ENCODE results near the gene KLHL29.
A peak's percentile ranks its signal among the peaks of the same experiment; 100 is the strongest.

The KLHL29 gene

DNA sequence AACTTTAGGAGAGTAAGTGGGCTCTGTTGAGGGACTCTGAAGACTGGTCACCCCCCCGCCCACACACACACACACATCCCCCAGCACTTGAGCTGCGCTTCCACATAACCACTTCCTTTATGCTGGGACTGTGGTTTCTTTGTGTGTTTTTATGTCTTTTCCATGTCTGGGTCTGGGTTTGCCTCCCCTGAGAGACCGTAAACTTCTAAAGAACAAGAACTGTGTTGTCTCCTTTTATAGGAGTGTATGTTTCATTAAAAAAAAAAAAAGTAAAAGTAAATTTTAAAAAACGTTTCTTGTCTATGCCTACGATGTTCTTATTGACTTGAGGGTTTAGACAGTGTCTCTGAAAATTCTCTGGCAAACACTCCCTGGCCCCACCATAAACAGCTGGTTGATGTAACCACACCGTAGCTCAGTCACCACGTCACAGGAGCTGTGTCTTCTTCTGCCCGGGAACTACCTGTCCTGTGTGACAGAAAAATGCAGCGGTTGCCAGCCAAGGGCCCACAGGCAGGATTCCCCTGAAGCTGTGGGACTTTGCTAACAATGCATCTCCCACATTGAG is 68.0 kb downstream of the KLHL29 start:
- DNase-seq: peak; percentile 14 to 31

DNA sequence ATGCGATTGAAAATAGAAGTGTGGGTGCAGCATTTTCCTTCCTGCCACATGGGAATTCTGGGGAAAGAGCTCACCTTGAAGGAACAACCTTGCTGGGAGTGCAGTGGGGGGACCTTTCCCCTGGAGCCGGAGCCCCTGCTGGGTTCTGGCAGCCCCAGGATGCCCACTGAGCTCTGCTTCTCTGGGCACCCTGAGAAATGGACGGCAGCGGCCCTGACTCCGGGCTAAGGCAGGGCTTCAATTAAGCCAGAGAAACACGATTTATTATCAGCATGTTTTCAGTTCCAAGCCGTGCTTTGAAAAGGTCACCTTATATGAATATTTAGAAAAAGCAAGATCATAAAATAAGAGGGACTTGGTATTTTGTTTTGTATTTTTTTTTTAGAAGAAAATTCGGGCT is 68.5 kb downstream of the KLHL29 start:
- no peak for DNase-seq

DNA sequence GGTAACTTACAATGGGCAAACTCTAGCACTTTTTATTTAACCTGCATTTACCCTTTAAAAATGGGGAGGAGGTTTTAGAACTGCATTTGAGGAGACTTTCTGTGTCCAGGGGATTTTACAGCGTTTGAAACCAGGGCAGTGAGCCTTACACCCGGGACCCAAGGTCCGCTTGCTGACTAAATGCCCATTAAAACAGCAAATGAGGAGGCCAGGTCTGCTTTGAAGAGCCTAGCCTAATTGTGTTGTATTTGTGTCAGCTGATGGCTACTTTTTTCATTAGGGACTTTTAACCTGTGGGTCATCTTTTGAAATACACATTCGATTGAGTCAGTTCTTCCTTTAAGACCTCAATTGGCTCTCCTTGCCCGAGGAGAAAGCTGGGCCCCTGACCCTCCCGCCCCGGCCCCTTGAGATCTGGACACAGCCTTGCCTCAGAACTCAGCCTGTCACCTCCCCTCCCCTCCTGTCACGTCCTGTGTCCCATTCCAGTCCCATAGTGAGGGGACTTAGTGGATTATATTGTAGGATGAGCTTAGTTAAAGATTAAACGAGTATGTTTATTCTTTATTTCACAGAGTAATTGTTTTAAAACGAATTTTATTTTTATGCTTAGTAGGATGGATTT is 69.0 kb downstream of the KLHL29 start:
- no peak for DNase-seq

DNA sequence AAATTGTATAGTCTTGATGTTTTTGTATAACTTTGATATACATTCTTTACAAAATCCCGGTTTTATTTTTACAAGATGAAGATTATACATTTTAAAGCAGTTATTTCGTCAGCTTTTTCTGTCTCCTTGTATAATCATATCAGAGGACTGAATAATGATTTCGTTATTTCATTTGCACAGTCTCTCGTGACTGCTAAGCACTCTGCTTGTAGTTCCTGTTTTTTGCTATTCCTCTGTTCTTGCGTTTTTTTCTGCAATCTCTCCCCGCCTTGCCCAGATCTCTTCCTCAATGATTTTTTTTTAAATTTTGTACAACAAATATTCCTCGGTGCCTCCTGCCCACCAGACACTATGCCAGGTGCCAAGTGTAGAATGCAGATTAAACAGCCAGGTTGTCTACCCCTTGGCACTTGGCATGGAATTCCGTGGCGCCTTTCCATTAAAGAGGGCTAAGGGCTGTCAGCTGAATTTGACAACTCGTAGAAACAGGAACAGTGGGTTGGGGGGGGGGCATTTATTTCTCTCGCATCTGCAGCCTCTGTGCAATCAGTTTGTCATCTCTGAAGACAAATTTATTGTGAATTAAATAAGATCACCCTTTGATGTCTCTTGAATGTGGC is 69.6 kb downstream of the KLHL29 start:
- DNase-seq: no peak

DNA sequence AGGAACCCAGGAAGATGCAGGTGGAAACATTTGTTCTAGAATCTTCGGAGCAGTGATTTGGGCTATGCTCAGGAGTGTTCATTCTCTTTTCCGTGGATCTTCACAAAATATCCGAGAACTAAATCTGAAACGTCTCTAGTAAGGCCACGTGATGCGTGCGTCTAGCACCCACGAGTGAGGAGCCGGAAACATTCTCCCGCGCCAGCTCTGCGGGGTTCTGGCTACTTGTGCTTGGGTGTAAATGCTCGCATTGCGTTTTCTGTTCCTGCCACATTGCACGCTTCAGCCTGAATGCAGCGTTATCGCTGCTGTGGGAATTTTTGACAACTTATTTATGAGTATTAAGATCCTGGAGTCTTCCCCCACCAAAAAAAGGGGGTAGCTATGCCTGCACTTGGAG is 71.4 kb downstream of the KLHL29 start:
- DNase-seq: no peak

DNA sequence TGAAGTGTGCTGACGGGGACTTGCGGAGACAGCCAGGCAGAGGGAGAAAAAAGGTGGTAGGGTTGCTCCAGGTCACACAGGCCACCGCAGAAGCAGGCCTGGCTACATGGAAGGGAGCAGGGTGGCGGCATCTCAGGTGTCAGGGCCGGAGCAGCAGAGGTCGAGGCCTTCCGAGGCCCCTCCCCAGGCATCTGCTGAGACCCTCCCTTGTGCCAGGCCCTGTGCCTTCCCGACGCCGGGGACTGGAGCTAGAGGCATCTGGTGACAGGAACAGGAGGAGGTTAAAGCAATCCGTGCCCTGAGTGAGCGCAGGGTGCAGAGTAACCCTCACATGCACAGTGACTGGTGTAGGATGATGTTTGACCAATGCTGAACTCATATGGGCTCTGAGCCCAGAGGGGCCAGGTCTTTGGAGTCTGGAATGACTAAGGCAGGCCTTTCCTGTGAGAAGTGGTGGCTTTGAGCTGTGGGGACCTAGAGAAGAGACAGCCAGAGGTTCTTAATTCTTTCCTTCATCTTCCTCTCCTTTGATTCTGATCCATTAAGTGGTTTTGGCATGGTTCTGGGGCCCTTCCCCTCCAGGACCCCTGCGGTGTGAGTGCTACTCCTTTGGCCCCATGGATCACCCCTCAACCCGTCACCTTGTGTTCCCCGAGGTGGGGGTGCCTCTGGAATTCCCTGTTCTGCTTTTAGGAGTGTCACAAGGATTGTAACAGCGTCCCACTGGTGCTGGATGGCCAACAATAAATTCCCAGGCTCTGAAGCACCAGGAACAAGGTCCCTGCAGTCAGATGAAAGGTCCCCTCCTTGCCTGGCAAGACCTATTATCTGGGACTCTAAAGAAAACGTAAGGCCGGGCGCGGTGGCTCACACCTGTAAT is 72.1 kb downstream of the KLHL29 start:
- no peak for DNase-seq

DNA sequence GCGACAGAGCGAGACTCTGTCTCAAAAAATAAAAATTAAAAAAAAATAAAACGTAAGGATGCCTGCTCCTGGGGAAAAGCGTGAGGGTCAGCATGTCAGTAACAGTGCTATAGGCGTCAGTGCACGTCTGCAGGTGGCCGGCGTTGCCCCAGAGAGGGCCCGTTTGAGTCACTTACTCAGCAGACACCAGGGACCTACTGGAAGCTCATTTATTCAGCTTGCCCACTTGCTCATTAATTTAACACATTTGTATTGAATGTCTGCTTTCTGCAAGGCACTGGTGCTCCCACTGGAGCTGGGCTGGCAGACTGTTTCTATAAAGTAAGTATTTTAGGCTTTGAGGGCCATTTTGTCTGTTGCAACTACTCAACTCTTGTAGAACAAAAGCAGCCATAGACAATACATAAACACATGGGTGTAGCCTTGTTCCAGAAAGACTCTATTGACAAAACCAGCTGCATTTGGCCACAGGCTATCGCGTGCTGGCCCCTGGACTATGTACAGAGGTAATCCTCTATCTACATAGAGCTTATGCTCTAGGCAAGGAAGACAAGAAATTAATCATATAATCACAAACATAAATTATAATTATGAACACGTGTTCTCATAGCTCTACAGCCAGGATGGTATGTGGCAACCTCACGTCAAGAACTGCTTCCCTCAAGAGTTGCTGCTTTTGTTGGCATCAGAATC is 73.2 kb downstream of the KLHL29 start:
- no peak for DNase-seq

DNA sequence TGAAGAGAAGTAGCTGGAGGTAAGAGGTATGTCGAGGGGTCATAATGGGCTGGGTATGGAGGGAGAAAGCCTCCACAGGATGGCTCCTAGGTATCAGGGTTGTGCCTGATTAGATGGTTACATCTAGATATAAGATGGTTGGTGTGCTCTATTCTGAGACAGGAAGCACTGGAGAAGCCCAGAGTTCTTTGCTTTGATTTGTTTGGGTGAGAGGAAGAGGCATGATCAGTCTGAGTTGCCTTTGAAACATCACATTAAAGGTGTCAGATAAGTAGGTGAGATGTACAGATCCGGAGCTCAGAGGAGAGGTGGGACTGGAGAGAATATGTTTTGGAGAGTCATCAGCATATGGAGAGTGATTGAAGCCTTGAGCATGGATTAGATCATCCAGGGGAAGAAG is 74.1 kb downstream of the KLHL29 start:
- no peak for DNase-seq

DNA sequence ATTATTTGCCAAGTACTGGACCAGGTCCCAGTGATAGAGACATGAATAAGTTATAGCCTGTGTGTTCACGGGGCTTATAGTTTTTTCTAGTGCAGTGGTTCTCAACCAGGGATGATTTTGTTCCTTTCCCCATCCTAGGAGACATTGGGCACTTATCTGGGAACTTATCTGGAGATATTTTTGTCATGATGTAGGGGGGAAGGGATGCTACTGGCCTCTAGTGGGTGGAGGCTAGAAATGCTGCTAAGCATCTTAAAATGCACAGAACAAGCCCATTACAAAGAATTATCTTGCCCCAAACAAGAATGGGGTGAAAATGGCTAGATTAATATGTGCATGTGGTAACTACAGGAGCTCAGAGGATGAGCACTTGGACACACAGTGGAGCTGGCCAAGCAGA is 75.2 kb downstream of the KLHL29 start:
- no peak for DNase-seq

DNA sequence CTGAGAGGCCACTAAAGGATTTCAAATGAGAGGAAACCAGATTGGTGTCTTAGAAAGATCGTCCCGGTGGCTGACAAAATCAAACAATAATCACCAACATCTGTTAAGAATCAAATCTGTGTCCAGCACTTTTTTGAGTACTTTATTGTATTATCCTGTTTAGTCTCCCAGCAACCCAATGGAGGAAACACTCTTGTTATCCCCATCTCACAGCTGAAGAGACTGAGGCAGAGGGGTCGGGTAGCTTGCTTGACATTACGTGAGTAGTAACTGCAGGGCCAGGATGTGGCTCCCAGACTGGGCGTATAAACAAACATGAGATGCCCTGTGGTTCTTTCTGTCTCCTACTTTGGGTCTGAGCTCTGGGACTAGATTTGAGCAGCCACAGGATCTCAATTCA is 76.0 kb downstream of the KLHL29 start:
- no peak for DNase-seq

DNA sequence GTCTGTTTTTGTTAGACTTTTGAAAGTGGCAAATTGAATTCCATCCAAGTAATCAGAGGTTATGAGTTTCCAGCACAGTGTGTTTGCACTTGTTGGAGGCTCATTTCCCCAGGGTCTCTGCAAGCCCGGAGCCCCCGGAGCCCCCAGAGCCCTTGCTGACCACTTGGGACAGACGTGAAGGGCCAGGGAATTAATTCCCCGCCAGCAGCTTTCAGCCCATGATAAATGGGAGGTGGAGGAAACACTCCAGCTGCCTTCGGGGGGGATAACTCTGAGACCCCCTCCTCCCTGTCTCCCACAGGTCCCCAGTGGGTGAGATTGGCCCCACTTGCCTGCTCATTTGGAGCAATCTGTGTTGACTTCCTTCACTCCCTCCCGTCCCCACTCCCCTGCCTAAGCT is 79.2 kb downstream of the KLHL29 start:
- no peak for DNase-seq

DNA sequence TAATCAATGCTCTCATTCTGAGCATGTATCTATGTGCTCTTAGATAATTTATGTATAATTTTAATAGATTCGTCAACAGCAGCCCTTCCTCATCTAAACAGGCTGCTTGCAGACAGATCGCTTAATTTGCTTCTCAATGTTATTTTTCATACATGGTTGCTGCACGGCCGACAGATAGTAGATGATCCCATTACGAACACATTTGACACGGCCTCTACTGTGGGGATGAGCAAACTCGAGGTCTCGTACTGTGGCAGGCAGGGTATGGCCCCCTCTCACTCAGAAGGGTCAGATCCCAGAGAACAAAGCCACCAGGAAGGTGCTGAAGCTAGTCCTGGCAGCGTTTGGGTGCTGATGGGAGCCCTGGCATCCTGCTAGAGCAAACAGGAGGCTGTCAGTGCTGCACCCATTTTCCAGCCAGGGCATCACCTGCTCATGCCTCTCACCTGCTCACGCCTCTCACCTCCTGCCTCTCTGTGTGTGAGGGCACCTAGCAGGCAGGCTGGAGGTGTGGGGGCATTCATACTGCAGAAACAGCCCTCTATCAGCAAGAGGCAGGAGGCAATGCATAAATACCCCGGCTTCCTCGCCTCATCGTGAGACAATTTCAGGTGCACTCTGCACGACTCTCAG is 80.0 kb downstream of the KLHL29 start:
- no peak for DNase-seq

DNA sequence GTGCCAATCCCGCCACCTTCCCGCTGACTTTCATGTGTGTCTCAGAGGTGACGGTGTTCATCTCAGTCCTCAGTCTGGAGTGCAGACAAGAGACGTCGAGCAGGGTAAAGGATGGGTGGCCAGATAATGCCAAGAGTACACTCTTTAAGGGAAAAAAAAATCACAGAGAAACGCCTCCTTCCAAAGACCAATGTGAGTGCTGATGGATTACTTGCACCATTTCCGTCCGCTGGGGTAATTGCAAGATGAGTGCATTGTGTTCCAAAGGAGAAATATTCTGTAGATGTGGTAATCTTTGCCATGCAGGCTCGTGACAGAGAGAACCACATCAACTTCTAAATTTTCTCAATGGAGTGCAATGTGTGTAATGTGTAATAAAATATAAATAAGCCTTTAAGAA is 81.0 kb downstream of the KLHL29 start:
- DNase-seq: no peak

DNA sequence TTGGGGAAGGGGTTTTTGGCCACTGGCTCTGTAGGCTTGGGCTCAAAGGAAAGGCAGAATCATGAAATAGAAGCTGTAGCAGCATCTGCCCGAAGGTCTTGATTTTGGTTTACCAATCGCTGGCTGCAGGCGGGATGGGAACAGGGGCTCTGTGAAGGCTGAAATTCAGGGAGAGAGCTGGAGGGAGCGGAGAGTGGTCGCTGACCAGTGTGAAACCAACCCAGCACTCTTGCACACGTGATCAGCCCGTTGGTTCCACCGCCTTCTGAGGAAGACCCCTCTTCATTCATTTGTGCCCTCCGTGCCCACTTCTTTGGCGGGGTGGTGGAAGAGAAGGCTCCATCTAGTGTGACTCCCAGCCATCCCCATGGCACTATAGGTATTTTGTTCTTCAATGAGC is 82.6 kb downstream of the KLHL29 start:
- DNase-seq: no peak

DNA sequence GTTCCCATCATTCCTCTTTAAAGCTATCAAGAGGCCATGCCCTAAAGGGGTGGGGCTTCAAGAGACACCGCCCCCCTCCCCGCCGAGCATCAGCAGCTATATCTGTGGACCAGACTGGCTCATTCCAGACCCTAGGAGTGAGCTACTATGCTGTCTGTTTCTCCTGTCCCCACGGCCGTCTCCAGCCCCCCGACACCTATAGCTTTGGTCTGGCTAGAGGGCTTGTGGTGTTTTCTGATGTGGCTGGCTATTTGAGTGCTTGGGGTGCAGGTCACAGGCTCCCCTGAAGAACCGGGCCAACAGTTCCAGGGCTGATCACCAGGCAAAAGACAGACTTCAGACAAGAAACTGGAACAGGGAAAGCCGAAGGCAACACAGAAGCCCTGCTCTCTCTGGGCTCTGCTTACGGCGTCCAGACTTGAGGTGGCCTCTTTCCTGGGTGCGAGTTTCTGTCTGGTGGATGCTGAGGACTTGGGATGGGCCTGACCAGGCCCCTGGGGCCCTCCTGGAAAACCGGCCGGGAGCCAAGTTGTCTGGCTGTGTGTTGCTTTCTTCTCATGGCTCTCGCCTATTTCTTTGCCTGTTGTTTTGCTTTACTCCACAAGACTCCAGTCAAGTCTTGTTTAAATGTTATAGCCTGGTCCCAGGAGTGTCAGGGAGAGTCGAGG is 83.6 kb downstream of the KLHL29 start:
- DNase-seq: no peak

DNA sequence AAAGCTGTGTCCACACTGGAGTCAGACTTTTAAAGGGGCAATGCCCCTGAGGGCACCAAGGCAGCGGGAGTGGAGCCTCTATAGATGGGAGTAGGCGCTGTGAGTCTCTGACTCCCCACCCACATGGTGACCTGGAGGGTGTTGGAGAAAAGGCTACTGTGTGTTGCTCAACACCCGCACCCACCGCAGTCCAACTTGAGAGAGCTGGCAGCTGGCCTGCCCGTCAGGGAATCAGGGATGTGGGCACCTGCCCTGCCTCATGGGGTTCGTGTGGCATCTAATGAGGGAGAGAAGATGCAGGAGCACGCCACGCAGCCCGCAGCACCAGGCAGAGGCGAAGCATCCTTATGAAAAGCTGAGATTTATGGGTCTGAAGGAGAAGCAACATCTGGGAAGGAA is 84.2 kb downstream of the KLHL29 start:
- no peak for DNase-seq

DNA sequence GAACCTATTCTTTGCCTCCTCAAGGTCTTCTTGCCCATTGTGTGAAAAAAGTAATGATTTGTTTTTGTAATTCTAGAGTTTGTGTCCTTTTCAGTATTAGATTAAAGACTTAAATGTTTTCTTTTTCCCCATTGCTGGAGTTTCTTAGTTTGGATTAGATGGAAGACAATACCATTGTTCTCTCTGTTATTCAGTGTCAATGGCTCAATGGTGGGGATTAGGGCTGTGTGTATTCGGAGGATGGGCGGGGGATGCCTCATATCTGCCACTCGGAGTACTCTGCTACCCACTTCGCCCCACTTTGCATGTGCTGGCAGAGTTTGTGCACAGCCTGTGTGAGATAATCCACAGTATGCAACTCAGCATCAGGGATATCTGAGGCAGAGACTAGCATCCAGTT is 90.1 kb downstream of the KLHL29 start:
- DNase-seq: no peak

DNA sequence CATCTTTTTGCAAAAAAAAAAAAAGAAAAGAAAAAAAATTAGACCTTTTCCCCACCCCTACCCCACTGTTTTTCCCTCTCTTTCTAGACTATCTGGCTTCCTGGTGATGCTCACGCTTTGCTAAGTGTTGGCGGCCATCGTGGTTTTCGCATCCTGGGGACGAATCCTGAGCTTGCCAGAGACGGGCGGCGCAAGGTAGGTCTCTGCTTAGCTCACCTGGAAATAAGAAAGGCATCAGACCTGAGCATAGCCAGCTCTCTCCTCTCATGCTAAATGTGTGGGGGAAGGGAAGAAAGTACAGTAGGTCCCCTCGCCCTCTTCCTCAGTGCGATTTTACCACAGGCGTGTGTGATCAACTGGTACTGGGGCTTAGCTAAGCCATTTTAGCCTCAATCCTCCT is 90.5 kb downstream of the KLHL29 start:
- no peak for DNase-seq

DNA sequence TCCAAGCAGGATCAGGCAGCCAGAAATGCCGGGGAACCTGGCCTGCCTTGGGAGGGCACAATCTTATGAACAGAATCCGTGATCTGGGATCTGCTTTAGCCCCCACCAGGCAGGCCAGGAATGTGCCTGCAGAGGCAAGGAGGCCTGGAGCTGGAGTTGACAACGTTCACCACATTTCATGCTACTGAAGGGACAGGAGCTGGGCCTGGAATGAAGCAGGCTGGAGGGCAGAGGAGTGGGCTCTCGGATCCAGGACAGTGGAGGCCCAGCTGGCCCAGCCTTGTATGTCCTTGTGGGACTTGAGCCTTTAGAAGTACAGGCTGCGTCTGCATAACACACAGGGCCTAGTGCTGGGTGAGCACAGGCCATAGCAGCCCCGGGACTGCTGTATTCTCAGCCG is 91.8 kb downstream of the KLHL29 start:
- DNase-seq: no peak

DNA sequence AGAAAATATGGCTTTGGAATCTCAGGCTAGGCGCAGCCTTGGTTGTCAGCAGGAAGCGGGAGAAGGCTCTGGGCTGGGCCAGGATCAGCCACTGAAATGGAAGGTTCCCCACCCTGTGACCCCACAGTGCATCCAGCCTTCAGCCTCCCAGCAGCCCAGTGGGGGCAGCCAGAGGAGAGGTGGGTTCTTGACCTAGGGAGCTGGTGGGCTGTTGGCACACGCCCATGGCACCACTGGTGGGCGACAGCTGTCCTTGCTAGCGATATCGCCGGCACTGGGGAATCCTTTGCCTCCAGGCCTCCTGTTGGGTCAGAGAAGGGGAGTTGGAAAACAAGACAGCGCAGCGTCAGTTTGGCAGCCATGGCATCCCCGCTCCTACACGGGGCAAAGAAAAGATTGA is 92.4 kb downstream of the KLHL29 start:
- DNase-seq: no peak

DNA sequence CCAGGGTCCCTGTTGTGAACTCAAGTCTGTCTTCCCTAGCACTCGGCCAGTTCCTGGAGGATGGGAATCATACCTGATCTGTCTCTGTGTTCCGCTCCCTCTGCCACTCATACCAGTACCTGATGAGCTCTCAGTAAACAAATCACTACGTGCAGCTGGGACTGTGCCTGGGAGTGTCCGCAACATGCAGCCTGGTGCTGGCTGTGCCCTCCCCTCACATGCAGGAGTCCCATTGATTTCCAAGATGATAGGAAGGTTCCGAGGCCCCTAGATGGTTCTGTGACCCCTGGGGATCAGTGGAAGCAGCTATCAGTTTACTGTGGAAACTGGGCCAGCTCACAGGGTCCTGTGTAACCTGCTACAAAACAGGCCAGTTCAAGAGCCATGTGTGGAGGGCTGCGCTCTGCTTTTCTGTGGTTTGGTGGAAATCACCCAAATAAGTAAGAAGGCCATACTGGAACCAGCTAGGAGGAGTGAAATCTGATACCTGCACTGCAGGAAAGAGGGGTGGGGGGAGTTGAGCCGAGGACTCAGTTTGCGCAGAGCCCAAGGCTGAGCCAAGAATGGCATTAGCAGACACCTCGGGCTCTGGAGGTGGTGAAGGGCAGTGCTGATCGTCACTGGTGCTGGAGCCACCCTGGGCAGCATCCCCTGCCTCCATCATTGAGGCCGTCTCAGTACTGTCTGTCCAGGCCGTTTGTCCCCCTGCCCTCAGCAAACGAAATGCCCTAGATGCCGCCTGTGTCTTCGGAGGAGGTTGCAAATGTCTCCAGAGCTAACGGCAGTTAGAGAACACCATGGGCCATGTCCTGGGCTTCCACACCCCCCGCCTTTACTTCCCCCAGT is 93.3 kb downstream of the KLHL29 start:
- no peak for DNase-seq
